ENCODE data around the gene DPYSL5.

The DPYSL5 gene

DNA sequence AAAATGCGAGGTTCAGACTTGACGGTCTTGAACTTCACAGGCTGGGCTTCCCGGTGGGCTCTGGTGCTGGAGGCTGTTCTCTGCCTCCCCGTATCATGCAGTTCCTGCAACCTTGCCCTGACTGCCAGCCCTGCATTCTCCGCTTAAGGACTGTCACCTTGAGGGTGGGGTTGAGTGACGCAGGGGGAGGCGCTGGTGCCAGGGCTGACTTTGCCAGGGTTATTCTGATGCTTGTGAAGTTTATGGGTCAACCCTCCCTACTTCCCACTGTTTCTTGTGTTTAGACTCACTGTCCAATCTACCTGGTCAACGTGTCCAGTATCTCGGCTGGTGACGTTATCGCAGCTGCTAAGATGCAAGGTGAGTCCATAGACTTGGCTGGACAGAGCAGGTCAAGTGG is 85.0 kb downstream of the DPYSL5 start:
- no peak for DNase-seq (ENCODE audit: low read depth)

DNA sequence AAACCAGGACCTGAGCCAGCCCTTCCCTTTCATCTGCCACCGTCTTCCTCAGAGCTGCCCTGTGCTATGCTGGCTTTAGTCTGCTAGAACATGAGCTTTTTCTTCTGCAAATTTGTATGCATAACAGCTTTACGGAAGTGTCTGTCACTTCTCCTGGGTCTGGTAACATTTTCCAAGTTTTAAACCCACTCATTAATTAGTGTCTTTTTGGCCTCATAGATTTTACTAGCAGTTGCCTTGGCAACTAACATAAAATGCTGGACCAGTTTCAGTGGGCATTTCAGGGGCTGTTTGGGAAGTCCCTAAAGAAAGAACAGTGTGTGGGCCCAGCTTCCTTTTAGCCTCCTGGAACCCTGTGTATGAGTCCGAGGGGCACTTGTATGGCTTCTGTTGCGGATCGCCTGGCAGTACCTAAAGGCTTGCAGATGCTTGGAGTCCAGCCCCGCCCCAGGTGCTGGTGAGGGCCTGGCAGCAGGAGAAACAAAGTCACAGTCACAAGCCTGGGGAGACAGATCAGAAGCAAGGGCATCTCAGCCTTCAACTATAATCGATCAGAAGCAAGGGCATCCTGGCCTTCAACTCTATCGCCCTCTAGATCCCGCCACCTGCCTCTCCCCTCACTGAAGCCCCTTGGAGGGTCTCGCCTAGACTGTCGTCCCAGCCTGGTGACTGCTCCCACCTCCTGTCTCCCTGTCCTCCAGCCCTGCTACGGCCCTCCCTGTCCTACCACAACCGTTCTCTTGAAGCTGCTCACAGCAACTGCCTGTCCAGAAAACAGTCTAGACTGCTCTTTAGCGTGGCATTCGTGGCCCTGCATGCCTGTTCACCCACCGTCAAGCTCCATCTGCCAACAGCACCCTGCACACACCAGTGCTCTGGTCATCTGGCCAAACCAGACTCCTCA is 85.8 kb downstream of the DPYSL5 start:
- DNase-seq (ENCODE audit: low read depth) = no peak

DNA sequence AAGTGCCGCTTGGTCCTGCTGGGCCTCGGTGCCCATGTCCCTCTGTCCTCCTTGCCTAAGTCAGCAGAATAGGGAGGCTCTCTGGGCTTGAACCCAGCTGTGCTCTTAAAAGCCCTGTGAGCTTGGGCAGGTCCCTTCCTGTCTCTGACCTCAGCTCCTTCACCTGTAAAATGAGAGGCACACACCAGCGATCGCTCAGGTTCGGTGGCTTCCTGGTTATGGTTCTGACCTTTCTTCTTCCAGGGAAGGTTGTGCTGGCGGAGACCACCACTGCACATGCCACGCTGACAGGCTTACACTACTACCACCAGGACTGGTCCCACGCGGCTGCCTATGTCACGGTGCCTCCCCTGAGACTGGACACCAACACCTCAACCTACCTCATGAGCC is 86.4 kb downstream of the DPYSL5 start:
- DNase-seq (ENCODE audit: low read depth) = no peak

DNA sequence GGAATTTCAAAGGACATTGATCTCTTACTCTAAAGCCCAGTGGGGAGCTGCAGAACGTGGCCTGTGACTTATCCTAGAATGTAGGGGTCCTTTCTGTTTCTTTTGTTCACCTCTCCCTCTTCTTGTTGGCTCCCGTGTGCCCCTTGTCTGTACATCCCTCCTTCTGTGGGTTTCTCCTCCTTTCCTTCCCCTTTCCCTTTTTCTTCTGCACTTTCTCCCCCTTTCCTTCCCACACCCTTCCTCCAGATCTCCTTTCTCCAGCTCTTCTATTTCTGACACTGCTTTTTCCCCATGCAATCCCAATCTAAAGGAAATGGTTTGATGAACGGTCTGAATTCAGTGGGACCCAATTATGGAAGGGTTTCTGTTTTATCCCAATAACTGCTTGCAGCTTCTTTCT is 87.1 kb downstream of the DPYSL5 start:
- DNase-seq (ENCODE audit: low read depth) = no peak

DNA sequence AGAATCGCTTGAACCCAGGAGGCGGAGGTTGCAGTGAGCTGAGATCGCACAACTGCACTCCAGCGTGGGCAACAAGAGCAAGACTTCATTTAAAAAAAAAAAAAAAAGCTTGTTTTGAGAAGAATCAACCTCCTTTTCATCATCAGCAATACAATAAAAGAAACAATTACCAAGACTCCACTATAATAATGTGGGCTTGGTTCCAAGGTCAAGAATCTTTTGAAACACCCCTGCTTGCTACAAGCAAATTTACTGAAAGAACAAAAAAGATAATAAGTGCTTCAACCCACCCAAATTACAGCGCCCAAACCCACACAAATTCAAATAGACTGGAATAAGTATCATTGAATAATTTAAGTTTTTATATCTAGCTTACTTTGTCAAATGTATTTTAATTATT is 88.9 kb downstream of the DPYSL5 start:
- no peak for DNase-seq (ENCODE audit: low read depth)

- DNase-seq (ENCODE audit: low read depth) = no peak
These were observed 90.6 kb downstream of the DPYSL5 start for GRCh38 chr2:26938399-26939118.

DNA sequence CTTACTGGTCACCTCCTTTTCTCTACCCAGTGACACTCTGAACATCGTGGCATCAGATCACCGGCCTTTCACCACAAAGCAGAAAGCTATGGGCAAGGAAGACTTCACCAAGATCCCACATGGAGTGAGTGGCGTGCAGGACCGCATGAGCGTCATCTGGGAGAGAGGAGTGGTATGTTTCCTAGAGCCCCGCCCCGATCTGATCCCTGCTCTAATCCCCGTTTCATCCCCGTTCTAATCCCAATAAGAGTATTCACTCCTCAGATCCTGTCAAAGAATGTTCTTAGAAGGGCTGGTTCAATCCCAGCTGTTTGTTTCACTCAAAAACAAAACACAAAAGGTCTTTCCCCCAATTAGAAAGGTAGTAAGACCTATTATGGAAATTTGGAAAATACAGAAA is 92.1 kb downstream of the DPYSL5 start:
- no peak for DNase-seq (ENCODE audit: low read depth)

DNA sequence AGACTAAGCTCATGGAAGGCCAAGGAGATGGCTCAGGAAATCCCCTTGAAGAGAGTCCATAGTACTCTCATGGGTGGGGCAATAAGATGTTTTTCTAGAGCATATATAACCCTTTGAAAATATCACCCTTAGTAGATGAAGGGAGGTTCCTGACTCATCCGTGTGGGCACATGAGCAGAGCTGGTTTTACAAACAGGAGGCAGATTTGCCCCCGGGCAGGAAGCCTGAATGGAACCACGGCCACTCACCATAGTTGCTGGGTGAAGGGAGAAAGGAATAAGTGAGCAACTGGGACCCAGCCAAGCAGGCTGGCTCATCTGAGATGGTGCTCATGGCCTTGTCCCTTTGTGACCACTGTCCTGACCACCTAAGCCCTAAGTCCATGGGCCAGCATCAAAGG is 93.6 kb downstream of the DPYSL5 start:
- no peak for DNase-seq (ENCODE audit: low read depth)

- DNase-seq (ENCODE audit: low read depth) = peak; percentile 41
These were observed 94.8 kb downstream of the DPYSL5 start for GRCh38 chr2:26942543-26943295.

GRCh38 chr2:26945991-26946750 is 98.2 kb downstream of the DPYSL5 start:
- DNase-seq (ENCODE audit: low read depth) = no peak

- peak; percentile 29 for DNase-seq (ENCODE audit: low read depth)
These were observed 99.2 kb downstream of the DPYSL5 start for GRCh38 chr2:26946841-26947784.

- DNase-seq (ENCODE audit: low read depth) = no peak
These were observed 100.9 kb downstream of the DPYSL5 start for GRCh38 chr2:26948800-26949199.

DNA sequence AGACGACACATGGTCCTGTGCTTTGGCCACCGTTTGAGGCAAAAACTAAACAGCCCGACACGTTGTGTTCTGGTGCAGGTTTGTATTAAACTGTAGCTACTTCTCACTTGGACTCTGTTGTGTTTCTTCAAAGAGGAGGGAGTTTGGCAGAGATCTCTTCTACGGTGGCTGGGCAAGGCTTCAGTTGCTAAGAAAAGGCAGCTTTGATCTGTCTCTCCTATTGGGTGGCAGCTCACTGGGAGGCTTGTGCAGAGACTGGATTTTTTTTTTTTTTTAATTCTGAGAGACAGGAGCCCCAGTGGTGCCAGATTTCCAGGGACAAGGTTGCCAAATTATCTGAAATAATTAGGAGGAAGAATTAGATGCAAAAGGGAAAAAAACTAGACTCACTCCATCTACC is 102.3 kb downstream of the DPYSL5 start:
- DNase-seq (ENCODE audit: low read depth) = no peak

GRCh38 chr2:26951236-26951635 is 103.3 kb downstream of the DPYSL5 start:
- no peak for DNase-seq (ENCODE audit: low read depth)

DNA sequence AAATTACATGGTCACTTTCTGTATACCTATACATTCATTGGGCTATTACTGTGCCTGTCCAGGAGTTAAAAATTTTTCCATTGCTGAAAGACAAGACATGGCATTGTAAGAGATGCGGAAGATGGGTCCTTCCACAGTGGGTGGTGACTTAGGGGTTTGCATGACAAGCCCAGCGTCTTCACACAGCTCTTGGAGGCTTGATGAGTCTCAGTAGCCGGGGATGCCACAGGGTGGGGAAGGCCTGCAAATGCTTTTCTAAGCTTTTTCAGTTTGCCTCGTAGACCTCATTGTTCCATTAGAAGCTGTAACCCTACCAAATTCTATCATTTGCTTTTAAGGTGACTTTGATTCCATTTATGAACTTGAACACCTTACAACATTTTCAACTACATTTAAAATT is 104.4 kb downstream of the DPYSL5 start:
- DNase-seq (ENCODE audit: low read depth) = no peak

DNA sequence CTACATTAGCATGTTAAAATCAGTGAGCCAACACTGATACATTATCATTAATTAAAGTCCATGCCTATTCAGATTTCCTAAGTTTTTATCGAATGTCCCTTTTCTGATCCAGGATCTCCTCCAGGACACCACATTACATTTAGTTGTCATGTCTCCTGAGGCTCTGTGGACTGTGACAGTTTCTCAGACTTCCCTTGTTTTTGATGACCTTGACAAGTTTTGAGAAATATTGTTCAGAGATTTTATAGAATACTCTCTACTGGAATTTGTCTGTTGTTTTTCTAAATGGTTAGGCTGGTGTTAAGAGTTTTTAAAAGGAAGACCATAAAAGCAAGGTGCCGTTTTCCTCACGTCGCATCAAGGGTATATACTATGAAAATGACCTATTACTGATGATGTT is 106.2 kb downstream of the DPYSL5 start:
- no peak for DNase-seq (ENCODE audit: low read depth)

DNA sequence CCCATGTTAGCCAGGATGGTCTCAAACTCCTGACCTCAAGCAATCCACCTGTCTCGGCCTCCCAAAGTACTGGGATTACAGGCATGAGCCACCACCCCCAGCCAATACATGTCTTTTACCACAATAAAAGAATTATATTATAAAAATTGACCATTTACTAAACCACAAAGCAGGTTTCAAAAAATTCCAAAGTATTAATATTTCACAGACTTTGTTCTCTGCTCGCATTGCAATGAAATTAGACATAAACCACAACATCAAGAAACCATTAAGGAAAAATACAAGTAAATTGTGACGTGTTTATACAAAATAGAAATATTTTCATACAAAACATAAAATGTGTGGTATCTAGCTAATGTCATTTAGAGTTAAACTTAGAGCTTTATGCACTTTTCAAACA is 109.1 kb downstream of the DPYSL5 start:
- no peak for DNase-seq (ENCODE audit: low read depth)

- DNase-seq (ENCODE audit: low read depth) = no peak
These were observed 109.6 kb downstream of the DPYSL5 start for GRCh38 chr2:26957534-26957933.

DNA sequence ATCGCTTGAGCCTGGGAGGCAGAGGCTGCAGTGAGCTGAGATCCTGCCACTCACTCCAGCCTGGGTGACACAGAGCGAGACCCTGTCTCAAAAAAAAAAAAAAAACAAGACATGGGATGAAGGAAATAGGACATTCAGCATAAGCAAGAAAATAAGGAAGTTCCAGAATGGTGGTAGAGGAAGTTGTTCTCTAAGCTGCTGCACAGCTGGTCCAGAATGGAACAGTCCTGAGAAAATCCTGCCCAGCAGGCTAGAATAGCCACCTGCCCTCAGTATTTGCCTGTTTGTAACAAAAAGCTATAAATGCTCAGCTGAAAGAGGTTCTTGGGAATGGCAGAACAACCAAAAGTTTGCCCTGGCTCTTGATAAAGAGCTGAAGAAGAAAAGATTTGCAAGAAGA is 111.4 kb downstream of the DPYSL5 start:
- no peak for DNase-seq (ENCODE audit: low read depth)

DNA sequence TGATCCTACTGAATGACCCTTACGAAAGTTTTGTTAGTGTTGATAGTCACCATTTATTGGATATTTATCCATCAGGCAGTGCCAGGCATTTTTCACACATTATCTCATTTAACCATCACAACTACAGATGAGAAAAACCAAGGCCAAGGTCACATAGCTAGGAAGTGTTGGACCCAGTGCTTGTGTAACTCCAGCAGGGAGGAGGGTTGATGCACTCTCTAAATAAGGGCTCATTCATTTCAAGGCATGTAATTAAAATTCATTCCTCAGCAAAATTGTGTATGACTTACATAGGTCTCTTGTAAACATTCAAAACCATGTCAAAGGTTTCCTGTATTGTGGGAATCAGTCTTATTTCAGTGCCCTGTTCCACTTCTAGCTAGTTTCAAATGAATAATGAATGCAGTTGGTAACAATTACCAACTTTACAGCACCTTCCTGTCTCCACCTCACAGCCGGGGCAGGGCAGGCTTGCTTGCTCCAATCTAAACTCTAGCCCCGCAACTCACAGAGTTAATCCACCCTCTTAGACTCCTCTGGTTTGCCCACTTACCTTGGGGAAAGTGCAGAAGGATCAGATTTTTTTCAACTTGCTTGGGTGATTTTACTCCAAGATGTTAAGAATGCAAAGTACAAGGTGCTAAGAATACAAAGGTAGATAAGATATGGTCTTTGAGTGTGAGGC is 116.7 kb downstream of the DPYSL5 start:
- DNase-seq (ENCODE audit: low read depth) = no peak

All from iris pigment epithelial cell (primary cell).